ENCODE results near the gene ME3. TPM values are rescaled to one million over a fixed set of nuclear protein-coding genes. Genes with fewer than 3 reads are reported as not detected.

The ME3 gene
- total RNA-seq, 1 donor from 2014 or later, result 33.4 TPM

DNA sequence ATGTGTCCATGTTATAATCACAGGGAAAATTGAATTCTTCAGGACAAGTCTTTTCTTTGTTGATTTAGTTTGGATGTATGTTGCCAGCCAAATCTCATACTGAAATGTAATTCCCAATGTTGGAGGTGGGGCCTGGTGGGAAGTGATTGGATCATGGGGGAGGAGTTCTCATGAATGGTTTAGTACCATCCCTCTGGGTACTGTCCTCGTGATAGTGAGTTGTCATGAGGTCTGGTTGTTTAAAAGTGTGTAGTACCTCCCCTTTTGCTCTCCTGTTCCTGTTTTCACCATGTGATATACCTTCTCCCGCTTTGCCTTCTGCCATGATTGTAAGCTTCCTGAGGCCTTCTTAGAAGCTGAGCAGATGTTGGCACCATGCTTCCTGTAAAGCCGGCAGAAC is 197.4 kb downstream of the ME3 start:
- no peaks in the 10 kb centered on the region for H3K36me3 ChIP-seq
- intact Hi-C loops (cut with micrococcal nuclease), result loop anchor here (10.0 kb wide), 1 partner anchor 120 kb away; no protein-coding TSS in a partner anchor
- no peaks in the 10 kb centered on the region for H3K27me3 ChIP-seq (ENCODE audit: low read depth)
- no peak overlapping the region for H3K4me3 ChIP-seq
- peak overlapping the region; percentile 77 for H3K27ac ChIP-seq (replicated peaks)
- H3K4me1 ChIP-seq, result peaks cover 63% of the 10 kb centered on the region
- no peaks in the 10 kb centered on the region for H3K9me3 ChIP-seq (replicated peaks)
- no peak for DNase-seq
- TF ChIP-seq, protein P1, sequence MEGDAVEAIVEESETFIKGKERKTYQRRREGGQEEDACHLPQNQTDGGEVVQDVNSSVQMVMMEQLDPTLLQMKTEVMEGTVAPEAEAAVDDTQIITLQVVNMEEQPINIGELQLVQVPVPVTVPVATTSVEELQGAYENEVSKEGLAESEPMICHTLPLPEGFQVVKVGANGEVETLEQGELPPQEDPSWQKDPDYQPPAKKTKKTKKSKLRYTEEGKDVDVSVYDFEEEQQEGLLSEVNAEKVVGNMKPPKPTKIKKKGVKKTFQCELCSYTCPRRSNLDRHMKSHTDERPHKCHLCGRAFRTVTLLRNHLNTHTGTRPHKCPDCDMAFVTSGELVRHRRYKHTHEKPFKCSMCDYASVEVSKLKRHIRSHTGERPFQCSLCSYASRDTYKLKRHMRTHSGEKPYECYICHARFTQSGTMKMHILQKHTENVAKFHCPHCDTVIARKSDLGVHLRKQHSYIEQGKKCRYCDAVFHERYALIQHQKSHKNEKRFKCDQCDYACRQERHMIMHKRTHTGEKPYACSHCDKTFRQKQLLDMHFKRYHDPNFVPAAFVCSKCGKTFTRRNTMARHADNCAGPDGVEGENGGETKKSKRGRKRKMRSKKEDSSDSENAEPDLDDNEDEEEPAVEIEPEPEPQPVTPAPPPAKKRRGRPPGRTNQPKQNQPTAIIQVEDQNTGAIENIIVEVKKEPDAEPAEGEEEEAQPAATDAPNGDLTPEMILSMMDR (IDR thresholded peaks at IDR 0.05; ENCODE audit: borderline replicate concordance), result no peak

DNA sequence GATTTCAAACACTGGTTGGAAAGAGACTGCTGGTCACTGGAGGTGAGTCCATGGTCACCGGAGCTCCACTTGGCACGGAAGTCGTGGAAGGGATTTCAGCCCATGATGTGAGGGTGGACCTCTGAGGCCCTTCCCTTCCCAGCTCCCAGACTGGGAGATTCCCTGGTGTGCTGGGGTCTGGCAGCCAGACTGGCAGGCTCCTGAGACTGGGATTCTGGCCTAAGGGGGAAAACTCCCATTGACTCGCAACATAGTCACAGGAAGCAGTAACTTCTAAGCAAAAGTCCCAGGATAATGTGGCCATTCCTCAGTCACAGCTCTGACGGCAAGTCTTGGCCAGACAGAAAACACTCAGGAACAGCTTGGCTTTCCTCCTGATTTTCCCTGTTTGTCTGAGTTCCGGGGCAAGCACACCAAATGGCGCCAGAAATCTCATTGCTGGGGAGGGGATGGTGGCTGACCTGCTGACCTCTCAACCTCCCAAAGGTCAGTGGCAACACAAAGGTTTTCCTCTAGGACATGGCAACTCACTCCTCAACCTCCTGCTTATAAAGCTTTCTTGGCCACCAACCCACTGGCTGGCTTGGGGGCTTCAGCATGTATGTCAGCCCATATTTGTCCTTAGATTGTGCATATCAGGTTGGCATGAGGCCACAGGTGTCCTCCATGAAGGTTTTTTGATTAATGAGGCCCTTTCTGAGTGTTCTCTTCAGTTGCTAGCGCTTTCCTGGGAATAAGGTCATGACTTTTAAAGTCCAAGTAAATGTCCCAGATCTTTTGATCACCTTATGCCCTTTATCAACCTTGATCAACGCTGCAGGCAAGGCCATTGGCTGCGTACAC is 198.2 kb downstream of the ME3 start:
- no peaks in the 10 kb centered on the region for H3K36me3 ChIP-seq
- H3K9me3 ChIP-seq (replicated peaks), result no peaks in the 10 kb centered on the region
- TF ChIP-seq, protein P1 (IDR thresholded peaks at IDR 0.05; ENCODE audit: borderline replicate concordance), result no peak
- H3K27ac ChIP-seq (replicated peaks), result peak overlapping the region; percentile 77
- H3K4me1 ChIP-seq, result peaks cover 71% of the 10 kb centered on the region
- no peaks in the 10 kb centered on the region for H3K27me3 ChIP-seq (ENCODE audit: low read depth)
- H3K4me3 ChIP-seq, result no peak overlapping the region
- intact Hi-C loops (cut with micrococcal nuclease), result loop anchor here (10.0 kb wide), 1 partner anchor 121 kb away; no protein-coding TSS in a partner anchor
- peak; percentile 44 for DNase-seq

DNA sequence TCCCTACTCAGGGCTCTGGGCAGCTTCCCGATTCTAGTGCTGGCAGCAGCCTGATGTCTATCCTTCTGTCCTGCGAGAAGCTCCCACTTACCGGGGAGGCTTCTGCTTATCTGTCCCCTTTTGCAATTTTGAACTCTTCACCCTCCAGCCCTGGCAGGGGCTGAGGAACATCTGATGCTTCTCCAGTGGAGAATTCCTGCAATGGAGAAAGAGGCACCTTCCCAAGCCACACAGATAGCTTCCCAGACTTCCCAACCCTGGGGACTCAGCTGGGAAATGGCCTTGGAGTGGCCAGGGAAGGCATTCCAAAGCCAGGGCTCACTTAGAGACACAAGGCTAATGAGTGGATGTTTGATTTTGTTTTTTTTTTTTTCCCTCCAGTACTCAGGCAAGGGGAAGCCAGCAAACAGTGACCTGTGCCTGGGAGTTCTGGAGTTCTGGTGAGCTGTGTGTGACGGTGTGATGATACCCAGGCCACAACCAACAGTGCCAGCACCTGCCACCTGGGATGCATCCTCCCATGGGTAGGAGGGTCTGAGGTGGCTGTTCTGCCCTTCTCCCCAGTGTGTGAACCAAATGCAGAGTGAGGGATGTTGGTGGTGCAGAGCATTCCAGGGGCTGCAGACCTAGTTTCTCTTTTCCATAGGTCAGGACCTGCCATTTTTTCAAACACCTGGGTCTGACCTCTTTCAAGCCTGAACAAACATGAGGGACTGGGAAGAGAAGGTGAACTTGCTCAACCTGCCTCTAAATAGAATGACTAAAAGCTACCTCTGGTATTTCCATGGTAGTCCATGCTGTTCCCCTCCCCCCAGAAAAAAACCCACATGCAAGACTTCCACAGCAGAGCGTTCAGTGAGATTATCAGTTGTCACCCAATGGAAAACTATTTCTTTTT is 202.7 kb downstream of the ME3 start:
- Histone ChIP-seq H3K36me3 (no peaks in the 10 kb centered on the region), H3K4me1 (peaks cover 27% of the 10 kb centered on the region), H3K9me3 (replicated peaks) (no peaks in the 10 kb centered on the region), H3K27ac (replicated peaks) (no peak overlapping the region), H3K27me3 (ENCODE audit: low read depth) (no peaks in the 10 kb centered on the region), H3K4me3 (no peak overlapping the region)
- DNase-seq, result no peak
- TF ChIP-seq, protein P1 (IDR thresholded peaks at IDR 0.05; ENCODE audit: borderline replicate concordance), result no peak
- intact Hi-C loops (cut with micrococcal nuclease), result loop anchor here (10.0 kb wide), 1 partner anchor 125 kb away; no protein-coding TSS in a partner anchor

DNA sequence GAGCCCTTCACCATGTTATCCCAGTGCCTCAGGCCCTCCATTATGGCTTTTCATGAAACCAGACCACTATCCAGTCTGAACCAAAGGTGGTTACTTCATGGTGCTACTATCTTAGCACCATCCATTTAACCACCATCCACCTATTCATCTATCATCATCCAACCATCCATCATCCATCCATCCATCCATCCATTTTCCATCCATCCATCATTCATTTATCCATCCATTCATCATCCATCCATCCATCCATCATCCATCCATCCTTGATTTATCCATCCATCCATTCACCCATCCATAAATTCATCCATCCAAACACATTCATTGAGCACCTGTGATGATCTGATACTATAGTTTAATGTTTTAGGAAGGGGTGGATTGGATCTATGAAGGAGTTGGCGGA is 204.2 kb downstream of the ME3 start:
- intact Hi-C loops (cut with micrococcal nuclease), result no loop called here
- Histone ChIP-seq H3K4me3 (no peak overlapping the region), H3K4me1 (peaks cover 11% of the 10 kb centered on the region), H3K36me3 (peaks cover 2% of the 10 kb centered on the region), H3K9me3 (replicated peaks) (no peaks in the 10 kb centered on the region), H3K27me3 (ENCODE audit: low read depth) (no peaks in the 10 kb centered on the region), H3K27ac (replicated peaks) (no peak overlapping the region)
- no peak for DNase-seq
- TF ChIP-seq, protein P1 (IDR thresholded peaks at IDR 0.05; ENCODE audit: borderline replicate concordance), result no peak

DNA sequence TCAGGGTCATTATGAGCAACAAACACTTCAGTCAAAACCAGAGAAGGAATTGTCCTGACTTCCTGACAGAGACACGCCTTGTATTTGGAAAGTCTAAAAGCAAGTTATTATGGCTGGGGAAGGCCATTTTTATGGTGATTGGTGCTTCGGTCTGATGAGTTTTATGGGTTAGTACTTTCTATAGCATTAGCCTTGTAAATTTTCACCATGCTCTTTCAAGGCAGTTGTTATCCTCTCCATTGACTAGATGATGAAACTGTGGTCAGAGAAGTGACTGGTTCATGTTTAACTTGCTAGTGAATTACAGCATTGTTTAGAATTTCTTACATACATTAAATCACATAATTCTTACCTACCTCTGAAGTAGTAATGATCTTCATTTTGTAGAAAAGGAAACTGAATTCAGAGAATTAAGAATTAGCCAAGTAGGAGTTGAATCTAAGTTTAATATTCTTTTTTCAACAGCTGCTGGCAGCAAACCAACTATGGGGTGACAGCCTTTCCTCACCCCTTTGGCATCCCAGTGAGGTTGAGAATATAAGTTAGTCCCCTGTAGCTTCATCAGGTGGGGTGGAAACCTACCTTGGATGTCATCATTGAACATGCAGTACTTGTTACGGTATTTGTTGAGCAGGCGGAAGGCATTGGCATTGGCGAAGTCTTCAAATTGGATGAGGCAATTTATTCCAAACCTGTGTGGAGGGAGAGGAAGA is 207.8 kb downstream of the ME3 start:
- intact Hi-C loops (cut with micrococcal nuclease), result loop anchor here (5.0 kb wide), 1 partner anchor 338 kb away; the partner anchor contains the start of gene PRSS23
- DNase-seq, result no peak
- Histone ChIP-seq H3K27ac (replicated peaks) (no peak overlapping the region), H3K4me1 (peaks cover 23% of the 10 kb centered on the region), H3K36me3 (peaks cover 5% of the 10 kb centered on the region), H3K27me3 (ENCODE audit: low read depth) (no peaks in the 10 kb centered on the region), H3K4me3 (no peak overlapping the region), H3K9me3 (replicated peaks) (no peaks in the 10 kb centered on the region)
- TF ChIP-seq, protein P1 (IDR thresholded peaks at IDR 0.05; ENCODE audit: borderline replicate concordance), result no peak
